GM12878 (cell line): ENCODE data around the gene BLCAP. TPM values are rescaled to one million over a fixed set of nuclear protein-coding genes. Genes with fewer than 3 reads are reported as not detected.
"Not testable (repeated sequence)": the region's sequence is repeated elsewhere in the genome, so short reads cannot be mapped to it uniquely, and the experiment has no call there.

Experiments
- ATAC-seq: fragments of 200-7000 bp; cut with Tn5 transposase; 3 replicates; pipeline ENCODE4 v1.9.1; 2020; ENCODE audit warnings: mild to moderate bottlenecking, moderate library complexity
- BruUV-seq: library from RNA; stranded (reverse); fragments of 400-500 nt; replicated peaks from 2 replicates; lab custom pipeline; 2021; lab: Mats Ljungman, UMichigan
- CTCF ChIA-PET: fragments of 300-600 bp; sonication (Branson Sonifier 250); formaldehyde crosslinking; extraction: SDS; loops from one replicate; lab custom pipeline; 2021; ENCODE audit warnings: inconsistent platforms; lab: Yijun Ruan, JAX
- POLR2A ChIA-PET: fragments of 350-600 bp; formaldehyde crosslinking; extraction: SDS; loops from one replicate; lab custom pipeline; 2021; ENCODE audit warnings: inconsistent platforms; lab: Charles Lee
- RAD21 ChIA-PET: fragments of 300-600 bp; sonication (Branson Sonifier 250); formaldehyde crosslinking; loops from one replicate; lab custom pipeline; 2023; ENCODE audit warnings: antibody characterized with exemption; ENCODE audit not compliant: unreplicated experiment; lab: Charles Lee
- SMC1A ChIA-PET: fragments of 300-600 bp; sonication (Branson Sonifier 250); formaldehyde crosslinking; loops from one replicate; lab custom pipeline; 2023; ENCODE audit not compliant: unreplicated experiment, uncharacterized antibody; lab: Charles Lee
- DNase-seq: peaks from one replicate; pipeline ENCODE4 v3.0.0-alpha.2; 2011; ENCODE audit warnings: low read depth, low spot score
- FAIRE-seq: peaks from 3 replicates; lab custom pipeline; 2011; peaks lifted over from hg19 to GRCh38; lab: Jason Lieb, UNC
- H2AFZ ChIP-seq: 2 replicates; pipeline ENCODE4 v1.6.0; 2011; ENCODE audit warnings: low read depth, low read length, control low read depth; ENCODE audit not compliant: control insufficient read depth
- H3K27ac ChIP-seq: 2 replicates; pipeline ENCODE4 v1.5.1; 2011; ENCODE audit warnings: control low read depth; ENCODE audit not compliant: control insufficient read depth, insufficient read depth
- H3K27me3 ChIP-seq, 2 experiments: replicated peaks in 1 of 2; 2 replicates each; pipeline versions ENCODE4 v1.6.0 to v1.6.1; 2011; ENCODE audit warnings: low read length in 1 of 2; ENCODE audit not compliant: control insufficient read depth in 2 of 2, insufficient read depth in 2 of 2
- H3K36me3 ChIP-seq, 2 experiments: 2 replicates each; pipeline ENCODE4 v1.5.1; 2011; ENCODE audit warnings: low read length in 1 of 2; ENCODE audit not compliant: control insufficient read depth in 2 of 2, insufficient read depth in 2 of 2
- H3K4me1 ChIP-seq: 2 replicates; pipeline ENCODE4 v1.6.1; 2011; ENCODE audit warnings: mild to moderate bottlenecking, low read length, moderate library complexity, mixed read lengths; ENCODE audit not compliant: control insufficient read depth, insufficient read depth
- H3K4me2 ChIP-seq: 2 replicates; pipeline ENCODE4 v1.6.0; 2011; ENCODE audit warnings: control low read depth; ENCODE audit not compliant: control insufficient read depth, insufficient read depth
- H3K4me3 ChIP-seq: fragments of 200-600 bp; sonication (generic); 2 replicates; pipeline ENCODE4 v1.5.1; 2016
- H3K79me2 ChIP-seq: 2 replicates; pipeline ENCODE4 v1.6.0; 2011; ENCODE audit warnings: low read length; ENCODE audit not compliant: control insufficient read depth, insufficient read depth
- H3K9ac ChIP-seq: 2 replicates; pipeline ENCODE4 v1.8.0; 2011; ENCODE audit warnings: low read length, control low read depth, mixed read lengths; ENCODE audit not compliant: control insufficient read depth, insufficient read depth
- H3K9me3 ChIP-seq: replicated peaks from 3 replicates; pipeline ENCODE4 v1.5.1; 2011; ENCODE audit warnings: mild to moderate bottlenecking, low read length; ENCODE audit not compliant: control insufficient read depth, insufficient read depth
- H4K20me1 ChIP-seq: 2 replicates; pipeline ENCODE4 v1.6.0; 2011; ENCODE audit not compliant: control insufficient read depth, insufficient read depth
- CHD4 ChIP-seq: fragments of 200-600 bp; sonication (generic); IDR thresholded peaks from 2 replicates; pipeline ENCODE4 v1.6.1; 2016; ENCODE audit warnings: mild to moderate bottlenecking
- ESRRA ChIP-seq: IDR thresholded peaks from 2 replicates; pipeline ENCODE4 v1.6.1; 2012; ENCODE audit warnings: mild to moderate bottlenecking, low read length, improper control_type of control experiment
- GATAD2B ChIP-seq: fragments of 450-650 bp; conservative IDR thresholded peaks from 2 replicates; pipeline ENCODE4 v1.6.1; 2017; ENCODE audit warnings: low read depth, mild to moderate bottlenecking, moderate library complexity
- MYB ChIP-seq: fragments of 150-350 bp; IDR thresholded peaks from 2 replicates; pipeline ENCODE4 v1.6.1; 2014; ENCODE audit warnings: mild to moderate bottlenecking, low read depth, low read length, borderline replicate concordance
- NFXL1 ChIP-seq: fragments of 450-650 bp; IDR thresholded peaks from 2 replicates; pipeline ENCODE4 v1.6.1; 2017; ENCODE audit warnings: antibody characterized with exemption, mild to moderate bottlenecking, borderline replicate concordance
- RFX5 ChIP-seq: IDR thresholded peaks from 2 replicates; pipeline ENCODE4 v1.6.1; 2011; ENCODE audit warnings: low read depth, low read length, improper control_type of control experiment
- SREBF1 ChIP-seq: IDR thresholded peaks from 2 replicates; pipeline ENCODE4 v1.6.1; 2012; ENCODE audit warnings: mild to moderate bottlenecking, low read length
- WGBS: methylation state at CpG from one replicate; pipeline ENCODE4 v1.1.6; 2016; ENCODE audit warnings: low lambda C conversion rate; ENCODE audit not compliant: insufficient replicate concordance, insufficient coverage; ENCODE audit errors: missing lambda C conversion rate; 5-methylcytosine and 5-hydroxymethylcytosine counted together
- in situ Hi-C: fragments of 300-500 bp; cut with MboI; formaldehyde crosslinking; loops from 9 replicates; pipeline ENCODE4 v1.14.3; 2018; ENCODE audit warnings: mixed read lengths
- intact Hi-C: fragments of 100-400 bp; cut with micrococcal nuclease; formaldehyde crosslinking; loops from one replicate; pipeline ENCODE4 v1.14.2; 2022; ENCODE audit not compliant: unreplicated experiment
- polyA plus RNA-seq, 11 experiments: library from polyadenylated mRNA; depleted of rRNA in 4 of 11; unstranded in 6 of 11; stranded (reverse) in 5 of 11; fragments of >200 nt; fragmentation: Nextera tagmentation in 4 of 11; fragmentation: Illumina TruSeq in 1 of 11; extraction: Ambion mirVana in 4 of 11; extraction: Trizol in 1 of 11; gene quantifications; 1 replicate in 1 of 11; 2 replicates in 10 of 11; pipeline versions ENCODE4 v1.2.1 to v1.2.3, GENCODE V29; 2011 to 2016; ENCODE audit warnings: inconsistent platforms in 2 of 11, missing spikeins in 2 of 11, low read depth in 1 of 11
- total RNA-seq, 4 experiments: library from RNA; depleted of rRNA in 3 of 4; stranded (reverse); fragments of >200 nt in 3 of 4; fragmentation: Illumina TruSeq in 1 of 4; extraction: Trizol in 1 of 4; gene quantifications; 2 replicates each; pipeline versions ENCODE4 v1.2.1 to v1.2.3, GENCODE V29; 2013 to 2021

BLCAP gene
- total and polyA plus RNA-seq, 10 of the 15 experiments (the other 5 are each of a cell fraction or from before 2014, with no cell fraction given), result 24.6 to 62.3 (median 47.3) TPM

GRCh38 chr20:37492945-37493344 lies 34.7 kb downstream of the BLCAP start (continued):
- TF ChIP-seq RFX5 (no peak), CHD4 (no peak)

DNA sequence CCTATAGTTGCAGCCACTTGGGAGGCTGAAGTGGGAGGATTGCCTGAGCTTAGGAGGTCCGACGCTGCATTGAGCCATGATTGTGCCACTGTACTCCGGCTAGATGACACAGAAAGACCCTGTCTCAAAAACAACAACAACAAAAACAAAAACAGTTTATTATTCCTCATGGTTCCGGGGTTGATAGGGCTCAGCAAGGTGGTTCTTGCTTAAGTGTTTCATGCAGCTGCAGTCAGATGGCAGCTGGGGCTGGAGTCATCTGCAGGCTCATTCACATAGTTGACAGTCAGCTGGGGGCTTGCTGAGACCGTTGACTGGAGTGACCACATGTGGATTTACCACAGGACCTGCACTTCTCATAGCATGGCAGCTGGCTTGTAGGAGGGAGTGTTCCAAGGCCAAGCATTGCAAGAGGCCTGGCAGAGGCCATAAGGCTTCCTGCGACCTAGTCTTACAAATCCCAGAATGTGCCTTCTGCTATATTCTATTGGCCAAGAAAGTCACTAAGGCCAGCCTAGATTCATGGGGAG lies 35.5 kb downstream of the BLCAP start:
- intact Hi-C loops, result no loop called here
- Histone ChIP-seq H3K4me2 (no peak overlapping the region), H4K20me1 (no peaks in the 10 kb centered on the region), H3K27ac (no peak overlapping the region), H3K79me2 (no peaks in the 10 kb centered on the region), H3K27me3 (no peaks in the 10 kb centered on the region; a peak in 1 of 4 replicates), H3K4me1 (no peaks in the 10 kb centered on the region), H2AFZ (no peak overlapping the region), H3K4me3 (no peak overlapping the region), H3K9me3 (no peaks in the 10 kb centered on the region), H3K36me3 (no peaks in the 10 kb centered on the region), H3K9ac (no peak overlapping the region)
- ChIA-PET CTCF (interaction anchor here (0.8 kb wide), 1 partner anchor 42 kb away, joined by 3 read pairs; no protein-coding TSS in a partner anchor), RAD21 (no interaction called here), SMC1A (interaction anchor here (0.6 kb wide), 2 partner anchors 11 to 567 kb away, joined by 3 read pairs; no protein-coding TSS in a partner anchor), POLR2A (no interaction called here)
- ATAC-seq (no peak), DNase-seq (no peak), FAIRE-seq (no peak)
- BruUV-seq, result no TSS peak
- TF ChIP-seq SREBF1, result no peak
- WGBS, result 75% methylated on average over 6 of the region's 6 CpGs
- in situ Hi-C loops, result no loop called here

- no peak overlapping the region for H3K4me3 ChIP-seq
- FAIRE-seq, result no peak
- H3K27ac ChIP-seq, result no peak overlapping the region
- BruUV-seq, result no TSS peak
- H3K27me3 ChIP-seq, result no peaks in the 10 kb centered on the region; a peak in 1 of 4 replicates
- no peak for ATAC-seq
- no peak overlapping the region for H3K9ac ChIP-seq
- ChIA-PET CTCF (no interaction called here), POLR2A (no interaction called here)
- H3K79me2 ChIP-seq, result no peaks in the 10 kb centered on the region
- no peak for DNase-seq
- no peak overlapping the region for H2AFZ ChIP-seq
- TF ChIP-seq MYB (no peak), ESRRA (no peak), NFXL1 (no peak), GATAD2B (no peak)
- TF ChIP-seq, all 136 proteins: peak for 0
- RAD21 ChIA-PET, result no interaction called here
- Histone ChIP-seq H3K36me3 (no peaks in the 10 kb centered on the region), H3K4me1 (no peaks in the 10 kb centered on the region), H3K4me2 (no peak overlapping the region), H3K9me3 (no peaks in the 10 kb centered on the region), H4K20me1 (no peaks in the 10 kb centered on the region)
- 68% methylated on average over 6 of the region's 7 CpGs for WGBS
- intact Hi-C loops (no loop called here), in situ Hi-C loops (no loop called here)
- SMC1A ChIA-PET, result interaction anchor here (0.6 kb wide), 1 partner anchor 11 kb away, joined by 3 read pairs; no protein-coding TSS in a partner anchor
These were observed 36.9 kb downstream of the BLCAP start for GRCh38 chr20:37490663-37491350.

DNA sequence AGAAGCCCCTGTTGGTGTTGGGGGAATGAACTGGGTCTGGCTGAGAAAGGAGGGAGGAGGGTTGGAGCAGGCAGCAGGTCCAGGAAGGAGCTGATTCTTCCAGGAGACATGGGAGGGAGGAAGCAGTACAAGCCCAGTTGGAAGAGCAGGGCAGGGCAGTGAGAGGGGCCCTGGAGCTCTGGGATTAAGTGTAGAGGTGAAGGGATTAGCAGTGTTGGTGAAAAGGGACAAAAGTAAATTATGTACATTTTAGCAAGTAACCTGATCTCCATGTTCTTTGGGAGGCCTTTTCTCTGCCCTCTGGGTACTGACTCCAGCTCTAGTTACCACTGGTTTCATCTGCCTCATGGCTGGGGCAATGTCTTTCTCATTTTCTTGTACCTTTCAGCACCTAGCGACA lies 41.5 kb downstream of the BLCAP start:
- H4K20me1 ChIP-seq, H3K79me2 ChIP-seq, H3K27ac ChIP-seq, H3K4me2 ChIP-seq, POLR2A ChIA-PET, ATAC-seq, H3K9ac ChIP-seq, H2AFZ ChIP-seq, H3K4me1 ChIP-seq, H3K36me3 ChIP-seq, H3K9me3 ChIP-seq, BruUV-seq, CTCF ChIA-PET, DNase-seq, FAIRE-seq, H3K4me3 ChIP-seq, intact Hi-C loops, SMC1A ChIA-PET, in situ Hi-C loops, RAD21 ChIA-PET, H3K27me3 ChIP-seq: not testable (repeated sequence)
- 77% methylated on average over 1 of the region's 1 CpG for WGBS
